HG03039 (cell line): ENCODE measurements around the gene GPRASP3.

Source experiments
- ATAC-seq: cut with Tn5 transposase; IDR thresholded peaks from one replicate; pipeline ENCODE4 v1.9.1; 2021; ENCODE audit warnings: mild to moderate bottlenecking, moderate library complexity; ENCODE audit not compliant: unreplicated experiment

The GPRASP3 gene

GRCh38 chrX:102745857-102746584 lies 25.5 kb downstream of the GPRASP3 start:
- no peak for ATAC-seq

- ATAC-seq: no peak
Observed at GRCh38 chrX:102765217-102765616, 44.7 kb downstream of the GPRASP3 start.

- ATAC-seq: no peak
Observed at GRCh38 chrX:102765809-102766208, 45.3 kb downstream of the GPRASP3 start.

- no peak for ATAC-seq
Observed at GRCh38 chrX:102767287-102767686, 46.7 kb downstream of the GPRASP3 start.

GRCh38 chrX:102768987-102769761 lies 48.6 kb downstream of the GPRASP3 start:
- peak; percentile 93 for ATAC-seq
